Activated gamma-delta T cell treated with anti-CD3 and anti-CD28 coated beads, Interleukin-2, amount 50 U/mL, for 16 hours (primary cell): ENCODE data around the gene CASP10.
"Not testable (repeated sequence)": the region's sequence is repeated elsewhere in the genome, so short reads cannot be mapped to it uniquely, and the experiment has no call there.

Experiments used
- DNase-seq: peaks from one replicate; pipeline ENCODE4 v3.0.0-alpha.2; 2020; ENCODE audit warnings: low read depth

The CASP10 gene, protein sequence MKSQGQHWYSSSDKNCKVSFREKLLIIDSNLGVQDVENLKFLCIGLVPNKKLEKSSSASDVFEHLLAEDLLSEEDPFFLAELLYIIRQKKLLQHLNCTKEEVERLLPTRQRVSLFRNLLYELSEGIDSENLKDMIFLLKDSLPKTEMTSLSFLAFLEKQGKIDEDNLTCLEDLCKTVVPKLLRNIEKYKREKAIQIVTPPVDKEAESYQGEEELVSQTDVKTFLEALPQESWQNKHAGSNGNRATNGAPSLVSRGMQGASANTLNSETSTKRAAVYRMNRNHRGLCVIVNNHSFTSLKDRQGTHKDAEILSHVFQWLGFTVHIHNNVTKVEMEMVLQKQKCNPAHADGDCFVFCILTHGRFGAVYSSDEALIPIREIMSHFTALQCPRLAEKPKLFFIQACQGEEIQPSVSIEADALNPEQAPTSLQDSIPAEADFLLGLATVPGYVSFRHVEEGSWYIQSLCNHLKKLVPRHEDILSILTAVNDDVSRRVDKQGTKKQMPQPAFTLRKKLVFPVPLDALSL

DNA sequence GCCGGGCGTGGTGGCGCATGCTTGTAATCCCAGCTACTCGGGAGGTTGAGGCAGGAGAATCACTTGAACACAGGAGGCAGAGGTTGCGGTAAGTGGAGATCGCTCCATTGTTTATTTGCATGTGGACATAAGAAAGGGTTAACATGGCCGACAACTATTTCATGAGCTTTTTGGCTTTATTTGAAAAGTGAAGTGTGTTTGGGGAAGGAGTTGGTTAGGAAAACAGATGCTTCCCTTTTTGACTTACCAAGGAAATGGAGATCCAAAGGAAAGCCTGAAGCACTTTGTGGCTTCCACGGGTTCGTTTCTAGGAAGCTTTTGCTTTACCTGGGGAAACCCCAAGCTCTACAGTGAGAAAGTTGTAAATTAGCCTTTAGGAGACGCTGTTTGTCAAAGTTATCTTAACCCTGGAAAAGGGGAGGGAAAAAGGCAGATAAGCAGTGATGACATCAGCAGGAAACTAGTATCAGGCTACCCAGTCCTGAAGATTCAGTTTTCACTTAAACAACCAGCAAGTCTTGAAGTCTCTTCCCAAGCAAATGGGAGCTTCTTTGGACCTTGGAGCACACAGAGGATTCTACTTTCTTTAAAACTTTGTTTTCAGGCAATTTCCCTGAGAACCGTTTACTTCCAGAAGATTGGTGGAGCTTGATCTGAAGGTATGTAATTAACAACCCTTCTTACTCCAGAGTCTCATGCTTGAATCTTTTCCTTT is at the start of gene CASP10:
TSS of gene CASP10 (plus strand) at position 492 of the 715 bp plus-strand sequence. CDS start 2,637 bp downstream, outside the sequence.
- DNase-seq: no peak

DNA sequence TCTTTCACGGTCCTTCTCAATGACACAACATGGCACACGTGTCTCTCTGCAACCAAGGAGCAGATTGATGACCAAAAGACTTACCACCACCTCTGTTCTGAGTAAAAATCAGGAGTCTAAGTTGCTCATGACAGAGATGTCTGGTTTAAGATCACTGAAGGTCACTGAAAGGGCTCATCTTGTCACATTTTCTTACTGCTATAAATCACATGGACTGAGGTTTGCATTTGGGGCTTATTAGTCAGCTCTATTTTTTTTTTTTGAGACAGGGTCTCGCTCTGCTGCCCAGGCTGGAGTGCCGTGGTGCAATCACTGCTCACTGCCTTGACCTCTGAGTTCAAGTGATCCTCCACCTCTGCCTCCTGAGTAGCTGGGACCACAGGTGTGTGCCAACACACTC is 47.6 kb upstream of the CASP10 start:
- no peak for DNase-seq

DNA sequence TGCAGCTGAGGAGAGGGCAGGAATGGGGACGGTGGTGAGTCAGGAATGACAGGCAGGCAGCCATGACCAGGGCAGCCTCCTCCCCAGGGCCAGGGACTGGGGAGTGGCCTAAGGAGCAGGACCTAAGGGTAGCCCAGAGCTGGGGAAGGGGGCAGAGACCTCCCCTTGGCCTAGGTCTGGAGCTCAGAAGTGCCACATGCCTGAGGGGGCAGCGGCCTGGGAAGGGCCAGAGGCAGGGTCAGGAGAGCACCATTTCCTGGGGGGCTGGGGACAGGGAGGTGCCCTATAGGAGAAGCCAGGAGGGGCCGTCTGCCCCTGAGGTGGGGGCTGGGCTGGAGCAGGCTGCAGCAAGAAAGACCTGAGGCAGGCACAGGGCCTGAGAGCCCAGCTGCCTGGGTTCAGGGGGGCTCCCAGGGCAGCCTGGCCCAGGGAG is 46.0 kb upstream of the CASP10 start:
- no peak for DNase-seq

DNA sequence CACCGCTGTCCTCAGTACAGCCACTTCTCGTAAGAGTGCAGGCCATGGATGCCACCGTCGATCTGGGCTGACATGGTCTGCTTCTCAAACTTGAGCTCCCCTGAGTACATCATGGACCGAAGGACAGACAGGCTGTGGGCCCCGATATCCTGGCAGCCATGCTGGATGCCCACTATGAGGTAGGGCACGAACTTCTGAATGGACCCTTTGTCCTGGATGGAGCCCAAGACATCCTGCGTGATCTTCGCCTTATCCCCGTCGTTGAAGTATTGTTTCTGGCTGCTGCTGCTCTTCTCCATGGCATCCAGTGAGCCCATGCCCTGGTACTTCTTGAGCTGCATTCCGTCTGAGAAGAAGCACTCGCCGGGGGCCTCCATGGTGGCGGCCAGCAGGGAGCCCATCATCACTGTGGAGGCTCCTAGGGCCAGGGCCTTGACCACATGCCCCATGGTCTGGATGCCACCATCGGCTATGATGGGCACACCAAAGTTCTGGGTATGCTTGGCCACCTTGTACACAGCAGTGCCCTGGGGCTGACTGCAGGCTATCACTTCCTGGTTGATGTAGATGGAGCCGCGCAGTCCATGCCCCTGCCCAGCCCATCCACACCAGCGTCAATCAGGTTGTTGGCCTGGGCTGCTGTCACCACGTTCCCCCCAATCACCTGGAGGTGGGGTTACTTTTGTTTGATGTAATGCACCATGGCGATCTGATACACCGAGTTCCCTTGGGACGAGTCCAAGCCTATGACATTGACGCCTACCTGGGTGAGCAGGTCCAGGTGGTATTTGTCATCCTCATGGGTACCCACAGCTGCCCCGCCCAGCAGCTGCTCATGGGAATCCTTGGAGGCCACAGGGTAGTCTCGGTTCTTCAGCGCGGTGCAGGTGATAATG is 45.2 kb upstream of the CASP10 start:
- DNase-seq: no peak

DNA sequence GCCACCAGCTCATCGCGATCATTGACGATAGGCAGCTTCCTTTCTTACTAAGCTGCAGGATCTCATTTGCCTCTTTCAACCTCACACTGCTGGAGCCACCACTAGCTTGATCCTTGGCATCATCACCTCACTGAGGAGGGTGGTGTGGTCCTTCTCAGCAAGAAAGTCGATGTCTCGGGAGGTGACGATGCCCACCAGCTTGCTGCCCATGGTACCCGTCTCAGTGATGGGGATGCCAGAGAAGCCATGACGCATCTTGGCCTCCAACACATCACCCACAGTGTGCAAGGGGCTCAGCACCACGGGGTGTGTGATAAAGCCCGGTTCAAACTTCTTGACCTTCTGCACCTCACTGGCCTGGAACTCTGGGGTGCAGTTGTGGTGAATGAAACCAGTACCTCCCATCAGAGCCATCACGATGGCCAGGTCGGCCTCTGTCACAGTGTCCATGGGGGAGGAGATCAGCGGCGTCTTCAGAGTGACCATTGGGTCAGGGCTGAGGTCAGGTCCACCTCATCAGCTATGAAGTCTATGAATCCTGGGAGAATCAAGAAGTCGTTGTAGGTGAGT is 44.5 kb upstream of the CASP10 start:
- DNase-seq: no peak

DNA sequence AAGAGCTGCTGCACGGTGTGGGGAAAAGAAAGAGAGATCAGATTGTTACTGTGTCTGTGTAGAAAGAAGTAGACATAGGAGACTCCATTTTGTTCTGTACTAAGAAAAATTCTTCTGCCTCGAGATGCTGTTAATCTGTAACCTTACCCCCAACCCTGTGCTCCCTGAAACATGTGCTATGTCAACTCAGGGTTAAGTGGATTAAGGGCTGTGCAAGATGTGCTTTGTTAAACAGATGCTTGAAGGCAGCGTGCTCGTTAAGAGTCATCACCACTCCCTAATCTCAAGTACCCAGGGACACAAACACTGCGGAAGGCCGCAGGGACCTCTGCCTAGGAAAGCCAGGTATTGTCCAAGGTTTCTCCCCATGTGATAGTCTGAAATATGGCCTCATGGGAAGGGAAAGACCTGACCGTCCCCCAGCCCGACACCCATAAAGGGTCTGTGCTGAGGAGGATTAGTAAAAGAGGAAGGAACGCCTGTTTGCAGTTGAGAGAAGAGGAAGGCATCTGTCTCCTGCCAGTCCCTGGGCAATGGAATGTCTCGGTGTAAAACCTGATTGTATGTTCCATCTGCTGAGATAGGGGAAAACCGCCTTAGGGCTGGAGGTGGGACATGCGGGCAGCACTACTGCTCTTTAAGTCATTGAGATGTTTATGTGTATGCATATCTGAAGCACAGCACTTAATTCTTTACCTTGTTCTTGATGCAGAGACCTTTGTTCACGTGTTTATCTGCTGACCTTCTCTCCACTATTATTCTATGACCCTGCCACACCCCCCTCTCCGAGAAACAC is 43.8 kb upstream of the CASP10 start:
- DNase-seq: not testable (repeated sequence)

DNA sequence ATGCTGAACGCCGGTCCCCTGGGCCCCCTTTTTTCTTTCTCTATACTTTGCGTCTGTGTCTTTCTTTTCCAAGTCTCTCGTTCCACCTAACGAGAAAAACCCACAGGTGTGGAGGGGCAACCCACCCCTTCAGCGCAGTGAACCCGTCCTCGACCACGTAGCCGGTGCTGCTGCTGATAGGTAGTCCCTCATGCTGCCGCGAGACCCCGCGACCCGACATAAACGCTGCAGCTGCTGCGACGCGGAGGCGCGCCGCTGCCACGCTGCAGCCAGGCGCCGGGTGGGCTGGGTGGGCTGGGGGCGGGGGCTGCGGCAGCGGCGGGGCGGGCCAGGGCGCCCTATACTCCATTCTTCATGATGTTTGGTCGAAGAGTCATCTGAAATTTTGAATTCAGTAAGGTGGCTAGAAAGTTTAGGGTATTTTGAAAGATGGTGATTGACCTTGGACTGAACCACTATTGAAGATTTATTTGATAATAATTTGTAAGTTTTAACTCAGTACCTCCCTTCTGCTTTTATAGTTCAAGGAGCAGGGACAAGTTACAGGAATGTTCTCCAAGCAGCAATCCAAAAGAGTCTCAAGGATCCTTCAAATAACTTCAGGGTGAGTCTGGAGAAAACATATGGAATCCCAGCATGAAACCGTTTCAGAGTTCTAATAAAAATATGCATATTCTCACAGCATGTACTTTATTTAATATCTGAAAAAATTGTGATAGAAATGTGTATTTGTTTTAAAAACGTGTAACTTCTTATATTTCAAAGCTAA is 42.9 kb upstream of the CASP10 start:
- DNase-seq: no peak

DNA sequence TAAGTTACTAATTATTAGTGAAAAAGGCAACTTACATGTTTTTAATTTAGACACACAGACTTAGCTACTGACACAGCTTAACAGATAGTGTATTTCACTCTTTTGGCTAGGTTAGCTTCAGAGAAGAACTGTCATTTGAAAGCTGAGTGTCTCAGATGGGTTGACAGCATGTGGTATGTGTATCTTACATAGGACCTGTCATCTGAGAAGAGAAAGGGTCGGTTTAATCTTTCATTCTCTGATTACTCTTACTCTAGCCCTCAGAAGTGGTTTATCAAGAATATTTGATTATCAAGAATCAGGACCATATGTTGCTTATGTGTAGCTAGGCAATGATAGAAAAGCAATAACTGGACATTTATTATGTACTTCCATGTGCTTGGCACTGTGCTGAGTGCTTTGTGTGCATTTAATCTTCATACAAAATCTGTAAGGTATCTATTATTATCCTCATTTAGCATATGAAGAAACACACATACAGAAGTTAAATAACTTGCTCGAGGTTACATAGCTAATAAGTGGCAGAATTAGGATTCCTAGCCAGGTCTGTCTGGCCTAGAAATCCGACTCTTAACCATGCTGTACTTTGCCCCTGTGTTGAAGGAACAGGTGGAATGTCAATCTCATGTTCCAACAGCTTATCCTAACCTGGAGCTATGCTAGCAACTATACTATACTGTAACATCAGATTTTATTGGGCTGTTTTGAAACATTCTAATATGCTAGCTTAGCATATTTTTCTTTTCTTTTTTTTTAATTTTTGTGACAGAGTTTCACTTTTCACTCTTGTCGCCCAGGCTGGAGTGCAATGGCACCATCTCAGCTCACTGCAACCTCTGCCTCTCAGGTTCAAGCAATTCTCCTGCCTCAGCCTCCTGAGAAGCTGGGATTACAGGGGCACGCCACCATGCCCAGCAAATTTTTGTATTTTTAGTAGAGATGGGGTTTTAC is 38.6 kb upstream of the CASP10 start:
- DNase-seq: no peak

DNA sequence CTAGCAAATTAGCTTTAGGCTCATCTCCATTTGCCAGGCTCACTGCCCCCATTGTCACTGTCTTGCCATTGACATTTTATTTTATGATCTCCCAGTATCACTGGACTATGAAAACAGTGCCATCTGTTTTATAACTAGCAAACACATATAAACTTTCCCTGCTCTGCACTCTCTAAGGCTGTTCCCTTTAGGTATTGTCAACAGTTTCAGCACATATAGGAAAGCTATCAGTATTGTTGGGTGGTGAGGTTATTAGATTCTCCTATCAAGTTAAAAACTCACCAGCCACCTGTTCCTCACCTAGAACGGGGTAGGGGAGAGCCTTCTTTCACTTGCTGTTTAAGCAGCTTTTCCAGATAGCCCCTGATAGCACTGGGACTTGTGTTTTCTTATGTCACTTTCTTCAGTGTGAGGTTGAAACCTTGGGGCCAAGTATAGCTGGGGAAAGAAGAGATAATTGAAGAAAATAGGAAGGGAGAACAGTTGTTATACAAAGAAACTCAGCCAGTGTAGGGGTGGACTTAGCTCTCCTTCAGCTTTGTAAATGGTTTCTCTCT is 34.4 kb upstream of the CASP10 start:
- no peak for DNase-seq

DNA sequence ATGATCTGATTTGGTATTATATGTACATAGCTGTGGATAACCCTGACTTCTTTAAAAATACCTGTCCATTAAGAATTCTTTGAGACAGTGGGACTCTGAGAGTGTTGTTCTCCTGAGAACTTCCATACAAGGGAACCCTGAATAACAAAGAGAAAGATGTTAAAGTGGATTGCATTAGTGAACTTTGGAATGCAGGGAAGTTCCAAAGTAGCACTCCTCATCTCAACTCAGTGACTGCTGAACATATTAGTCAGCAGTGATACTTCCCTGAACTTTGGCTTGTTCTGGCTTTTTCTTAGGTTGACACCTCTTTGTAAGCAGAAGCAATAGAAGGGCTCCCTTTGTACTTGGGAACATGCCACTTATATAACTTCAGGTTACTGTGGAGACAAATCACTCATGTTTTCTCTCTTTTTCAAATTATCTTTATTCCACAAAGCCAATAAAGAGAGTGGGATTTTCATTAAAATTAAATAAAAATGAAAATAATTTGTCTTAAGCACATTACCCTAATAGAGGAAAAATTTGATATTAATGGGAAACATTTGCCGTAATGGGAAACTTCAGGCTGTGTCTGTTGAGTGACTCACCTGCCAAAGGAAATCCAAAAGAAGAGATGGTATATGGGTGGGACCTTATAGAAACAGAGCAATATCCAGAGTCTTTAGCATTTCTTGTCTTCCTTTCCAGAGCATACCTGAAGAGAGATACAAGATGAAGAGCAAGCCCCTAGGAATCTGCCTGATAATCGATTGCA is 33.7 kb upstream of the CASP10 start:
- DNase-seq: no peak

DNA sequence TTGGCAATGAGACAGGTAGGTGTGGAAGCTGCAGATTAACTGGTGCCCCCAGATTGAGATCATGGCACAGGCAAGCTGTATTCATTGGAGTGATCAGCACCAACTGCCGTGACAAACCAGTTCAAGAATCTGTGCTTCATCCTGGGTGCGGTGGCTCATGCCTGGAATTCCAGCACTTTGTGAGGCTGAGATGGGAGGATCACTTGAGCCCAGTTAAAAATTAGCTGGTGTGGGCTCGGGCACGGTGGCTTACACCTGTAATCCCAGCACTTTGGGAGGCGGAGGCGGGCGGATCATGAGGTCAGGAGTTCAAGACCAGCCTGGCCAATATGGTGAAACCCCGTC is 33.1 kb upstream of the CASP10 start:
- DNase-seq: not testable (repeated sequence)

DNA sequence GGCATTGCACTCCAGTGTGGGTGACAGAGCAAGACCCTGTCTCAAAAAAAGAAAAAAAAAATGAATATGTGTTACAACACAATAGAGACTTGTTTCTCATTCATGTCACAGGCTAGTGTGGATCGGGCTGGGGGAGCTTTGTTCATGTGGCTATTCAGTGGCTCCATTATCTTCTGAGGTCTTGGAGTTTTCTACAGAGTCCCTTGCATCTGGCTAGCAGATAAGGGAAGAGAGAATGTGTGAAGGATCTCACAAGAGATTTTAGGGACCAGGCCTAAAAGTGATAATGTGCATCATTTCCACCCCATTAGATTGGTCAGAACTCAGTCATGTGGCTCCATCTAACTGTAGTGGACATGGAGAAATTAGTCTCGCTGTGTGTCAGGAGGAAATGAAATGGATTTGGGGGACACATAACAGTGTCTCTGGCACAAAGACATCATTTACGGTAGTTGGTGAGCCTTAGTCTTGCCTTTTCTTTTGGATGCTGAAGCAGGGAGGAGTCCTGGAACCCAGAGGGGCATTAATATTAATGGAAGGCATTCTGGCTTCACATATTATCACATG is 32.4 kb upstream of the CASP10 start:
- no peak for DNase-seq

DNA sequence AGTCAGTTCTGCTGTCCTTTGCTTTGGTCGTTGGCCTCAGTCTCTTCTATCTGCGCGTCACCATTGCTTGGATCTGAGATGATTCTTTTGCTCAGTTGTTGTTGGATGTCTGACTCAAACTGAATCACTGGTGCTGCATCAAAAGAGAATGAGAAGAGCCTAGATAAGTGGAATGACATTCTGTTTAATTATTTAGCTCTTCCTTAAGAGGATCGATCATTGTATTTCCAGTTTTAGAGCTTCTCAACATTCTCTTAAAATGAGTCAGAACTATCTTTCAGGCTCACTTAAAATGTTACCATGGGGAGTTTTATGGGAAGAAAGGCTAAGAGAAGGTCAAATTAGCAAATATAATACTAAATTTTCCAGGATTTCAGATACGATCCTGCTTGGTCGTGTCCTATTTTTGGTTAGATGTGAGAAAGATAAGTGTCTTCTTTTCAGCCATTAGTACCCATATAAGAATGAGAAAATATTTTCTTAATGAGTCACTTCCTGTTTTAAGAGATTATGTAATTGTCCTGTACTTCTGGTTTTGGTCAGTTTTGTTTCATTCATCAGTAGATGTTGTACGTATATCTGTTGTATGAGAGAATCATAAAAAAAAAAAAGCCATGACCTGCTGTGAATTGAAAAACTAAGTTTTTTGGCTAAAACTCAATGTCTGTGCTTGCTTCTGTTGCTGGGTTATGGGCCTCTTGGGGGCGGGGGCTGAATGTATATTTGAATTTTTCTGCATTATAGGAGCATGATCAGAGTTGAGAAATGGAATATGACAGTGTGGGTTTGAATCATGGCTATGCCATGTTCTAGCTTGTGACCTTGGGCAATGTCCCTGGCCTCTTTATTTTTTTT is 31.6 kb upstream of the CASP10 start:
- no peak for DNase-seq

DNA sequence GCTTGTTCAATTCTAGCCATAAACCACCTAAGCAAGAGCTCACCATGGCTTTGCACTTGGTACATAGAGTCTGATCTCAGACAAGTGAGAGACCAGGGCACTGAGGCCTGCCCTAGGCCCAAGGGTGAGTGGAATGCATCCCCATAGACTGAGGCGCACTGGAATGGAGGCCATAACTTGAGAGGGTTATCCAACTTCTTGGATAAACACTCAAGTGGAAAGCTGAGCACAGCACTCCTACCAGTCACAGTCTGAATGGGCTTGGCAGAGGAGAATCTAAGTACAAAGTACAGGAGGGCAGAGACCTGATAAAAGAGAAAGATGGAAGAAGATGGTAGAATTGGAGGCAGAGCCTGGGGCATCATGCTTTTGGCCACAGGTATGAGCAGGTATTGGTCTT is 30.4 kb upstream of the CASP10 start:
- DNase-seq: no peak

DNA sequence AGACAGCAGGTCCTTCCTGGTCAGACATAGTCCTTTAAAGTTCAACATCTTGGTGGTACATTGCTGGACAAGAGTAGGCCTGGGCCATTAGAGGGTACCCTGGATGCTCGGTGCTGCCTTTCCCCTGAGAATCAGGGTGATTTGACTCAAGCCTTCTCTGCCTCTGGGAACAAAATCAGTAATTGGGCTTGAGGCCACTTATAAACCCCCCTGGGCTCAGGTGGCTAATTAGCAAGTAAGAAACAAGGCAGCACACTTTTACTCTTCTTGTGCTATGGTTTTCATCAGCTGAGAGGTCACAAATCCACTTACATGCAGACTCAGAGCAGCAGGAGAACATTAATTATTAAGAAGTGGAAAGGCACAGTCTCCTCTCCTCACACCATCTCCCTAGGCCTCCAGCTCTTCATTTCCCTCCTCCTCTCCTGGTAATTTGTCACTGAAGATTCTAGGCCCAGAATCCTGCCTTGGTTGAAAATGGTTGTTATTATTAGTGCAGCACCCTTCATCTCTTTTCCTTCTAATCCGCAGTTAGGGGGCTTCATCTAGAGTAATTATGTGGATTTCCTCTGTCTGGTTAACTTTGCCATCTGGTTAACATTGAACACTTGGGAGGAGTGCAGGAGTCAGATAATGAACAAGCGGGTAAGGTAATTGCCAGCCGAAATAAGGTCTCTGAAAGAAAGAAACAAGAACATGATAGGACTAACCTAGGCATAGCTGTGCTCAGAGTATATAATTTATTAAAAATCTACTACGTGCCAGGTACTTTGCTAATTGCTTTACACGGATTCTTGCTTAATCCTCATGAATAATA is 29.7 kb upstream of the CASP10 start:
- DNase-seq: no peak
